Measurements from ENCODE around the gene ZP4.

The ZP4 gene

GRCh38 chr1:237832858-237833257, 57.9 kb downstream of the ZP4 start:
- H3K27ac ChIP-seq: no peak overlapping the region
- no peak overlapping the region for H3K4me3 ChIP-seq
